H1 (cell line): ENCODE measurements around the gene C14orf93.

ENCODE experiments used
- CTBP2 ChIP-seq: IDR thresholded peaks from 2 replicates; pipeline ENCODE4 v1.7.0; 2011; ENCODE audit warnings: borderline replicate concordance, mild to moderate bottlenecking, moderate library complexity, mixed read lengths, low read length; ENCODE audit not compliant: insufficient read depth, insufficient read length
- JUND ChIP-seq: IDR thresholded peaks from 2 replicates; pipeline ENCODE4 v1.6.1; 2011; ENCODE audit warnings: mild to moderate bottlenecking, improper control_type of control experiment, low read length
- MAX ChIP-seq: IDR thresholded peaks from 2 replicates; pipeline ENCODE4 v1.6.1; 2012; ENCODE audit warnings: inconsistent platforms
- POLR2A ChIP-seq, 2 experiments: IDR thresholded peaks; 1 replicate in 1 of 2; 2 replicates in 1 of 2; pipeline ENCODE4 v1.6.1; 2011; ENCODE audit warnings: low read depth in 2 of 2, low read length in 2 of 2, mild to moderate bottlenecking in 2 of 2; ENCODE audit errors: control extremely low read depth in 1 of 2
- SP1 ChIP-seq: IDR thresholded peaks from 2 replicates; pipeline ENCODE4 v1.6.1; 2011; ENCODE audit warnings: low read depth, low read length
- TF ChIP-seq, protein P1 (sequence below), 3 experiments: IDR thresholded peaks; 1 replicate in 2 of 3; 2 replicates in 1 of 3; pipeline versions ENCODE4 v1.5.1 to v1.6.1; 2011; ENCODE audit warnings: low read length in 3 of 3, mild to moderate bottlenecking in 3 of 3, inconsistent platforms in 2 of 3, low read depth in 1 of 3, moderate library complexity in 1 of 3; ENCODE audit not compliant: insufficient read depth in 1 of 3; ENCODE audit errors: control extremely low read depth in 1 of 3

DNA sequence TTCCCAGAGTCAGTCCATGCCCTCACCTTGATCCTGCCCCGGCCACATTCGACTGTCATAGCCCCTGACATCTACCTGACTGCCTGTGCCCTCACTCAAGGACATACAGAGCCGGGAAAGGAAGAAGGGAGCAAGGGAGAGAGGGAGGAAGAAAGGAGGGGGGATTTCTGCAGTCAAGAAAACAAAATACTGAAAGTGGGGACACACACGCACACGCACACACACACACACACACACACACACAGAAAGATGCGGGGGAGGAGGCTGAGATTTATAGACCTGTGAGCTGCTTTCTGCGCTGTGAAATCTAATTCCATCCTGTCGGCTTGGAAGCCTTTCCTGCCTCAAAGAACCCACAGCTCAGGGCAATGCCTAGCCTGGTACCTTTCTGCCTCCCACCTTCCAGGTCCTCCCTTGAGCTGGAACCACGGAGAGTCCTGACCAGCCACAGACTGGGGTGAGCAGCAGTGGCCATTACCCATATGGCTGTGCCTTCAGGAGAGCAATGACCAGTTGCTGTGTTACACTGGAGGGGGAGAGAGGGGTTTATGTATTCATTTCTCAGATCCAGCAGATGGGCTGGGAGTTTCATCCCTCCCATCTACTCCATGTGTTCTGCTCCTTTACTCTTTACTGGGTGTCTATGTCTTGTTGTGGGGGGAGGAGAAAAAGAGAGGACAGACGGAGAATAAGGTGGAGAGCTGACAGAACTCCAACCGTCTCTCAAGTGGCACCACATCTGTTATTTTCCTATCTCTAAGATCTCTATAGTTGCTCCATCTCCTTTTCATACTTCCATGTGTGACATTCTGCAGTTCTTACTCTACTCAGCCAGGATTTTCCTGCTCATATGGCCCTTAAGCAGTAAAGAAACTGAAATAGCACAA lies 12.9 kb downstream of the C14orf93 start:
- TF ChIP-seq JUND, result no peak
- TF ChIP-seq, protein P1, sequence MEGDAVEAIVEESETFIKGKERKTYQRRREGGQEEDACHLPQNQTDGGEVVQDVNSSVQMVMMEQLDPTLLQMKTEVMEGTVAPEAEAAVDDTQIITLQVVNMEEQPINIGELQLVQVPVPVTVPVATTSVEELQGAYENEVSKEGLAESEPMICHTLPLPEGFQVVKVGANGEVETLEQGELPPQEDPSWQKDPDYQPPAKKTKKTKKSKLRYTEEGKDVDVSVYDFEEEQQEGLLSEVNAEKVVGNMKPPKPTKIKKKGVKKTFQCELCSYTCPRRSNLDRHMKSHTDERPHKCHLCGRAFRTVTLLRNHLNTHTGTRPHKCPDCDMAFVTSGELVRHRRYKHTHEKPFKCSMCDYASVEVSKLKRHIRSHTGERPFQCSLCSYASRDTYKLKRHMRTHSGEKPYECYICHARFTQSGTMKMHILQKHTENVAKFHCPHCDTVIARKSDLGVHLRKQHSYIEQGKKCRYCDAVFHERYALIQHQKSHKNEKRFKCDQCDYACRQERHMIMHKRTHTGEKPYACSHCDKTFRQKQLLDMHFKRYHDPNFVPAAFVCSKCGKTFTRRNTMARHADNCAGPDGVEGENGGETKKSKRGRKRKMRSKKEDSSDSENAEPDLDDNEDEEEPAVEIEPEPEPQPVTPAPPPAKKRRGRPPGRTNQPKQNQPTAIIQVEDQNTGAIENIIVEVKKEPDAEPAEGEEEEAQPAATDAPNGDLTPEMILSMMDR (IDR thresholded peaks at IDR 0.05; ENCODE audit: control extremely low read depth in 1 of 3, insufficient read depth in 1 of 3, low read depth in 1 of 3, low read length in 3 of 3), result no peak
- TF ChIP-seq SP1, result no peak
- no peak for TF ChIP-seq MAX
- TF ChIP-seq POLR2A (IDR thresholded peaks at IDR 0.05; ENCODE audit: control extremely low read depth in 1 of 2, low read depth in 2 of 2, low read length in 2 of 2), result no peak
- TF ChIP-seq CTBP2, result no peak
